22Rv1 (cell line): ENCODE results near the gene VIPR2.
"Not testable (repeated sequence)": the region's sequence is repeated elsewhere in the genome, so short reads cannot be mapped to it uniquely, and the experiment has no call there.

ENCODE experiments used
- H3K27ac ChIP-seq: fragments of 450-650 bp; 2 replicates; pipeline ENCODE4 v1.5.1; 2017
- ZFX ChIP-seq: fragments of 450-650 bp; IDR thresholded peaks from 2 replicates; pipeline ENCODE4 v1.6.1; 2017; ENCODE audit warnings: antibody characterized with exemption, borderline replicate concordance
- TF ChIP-seq, protein P1 (sequence below): fragments of 450-650 bp; IDR thresholded peaks from 2 replicates; pipeline ENCODE4 v1.5.1; 2017; ENCODE audit warnings: mild to moderate bottlenecking

The VIPR2 gene

DNA sequence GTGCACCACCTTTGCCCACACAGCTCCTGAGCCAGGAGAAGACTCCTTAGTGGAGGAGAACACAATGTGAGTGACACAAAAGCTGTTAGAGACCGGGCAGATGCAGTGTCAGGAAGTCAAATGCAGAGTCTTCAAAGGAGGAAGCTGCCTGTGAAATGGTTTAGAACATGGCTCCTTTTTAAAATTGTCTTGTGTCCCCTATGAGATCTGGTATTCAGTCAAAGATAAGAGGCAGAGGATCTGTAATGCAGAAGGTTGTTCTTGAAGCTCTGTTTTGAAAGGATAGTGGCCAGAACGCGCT is 133.0 kb downstream of the VIPR2 start:
- no peak overlapping the region for H3K27ac ChIP-seq
- TF ChIP-seq, protein P1, sequence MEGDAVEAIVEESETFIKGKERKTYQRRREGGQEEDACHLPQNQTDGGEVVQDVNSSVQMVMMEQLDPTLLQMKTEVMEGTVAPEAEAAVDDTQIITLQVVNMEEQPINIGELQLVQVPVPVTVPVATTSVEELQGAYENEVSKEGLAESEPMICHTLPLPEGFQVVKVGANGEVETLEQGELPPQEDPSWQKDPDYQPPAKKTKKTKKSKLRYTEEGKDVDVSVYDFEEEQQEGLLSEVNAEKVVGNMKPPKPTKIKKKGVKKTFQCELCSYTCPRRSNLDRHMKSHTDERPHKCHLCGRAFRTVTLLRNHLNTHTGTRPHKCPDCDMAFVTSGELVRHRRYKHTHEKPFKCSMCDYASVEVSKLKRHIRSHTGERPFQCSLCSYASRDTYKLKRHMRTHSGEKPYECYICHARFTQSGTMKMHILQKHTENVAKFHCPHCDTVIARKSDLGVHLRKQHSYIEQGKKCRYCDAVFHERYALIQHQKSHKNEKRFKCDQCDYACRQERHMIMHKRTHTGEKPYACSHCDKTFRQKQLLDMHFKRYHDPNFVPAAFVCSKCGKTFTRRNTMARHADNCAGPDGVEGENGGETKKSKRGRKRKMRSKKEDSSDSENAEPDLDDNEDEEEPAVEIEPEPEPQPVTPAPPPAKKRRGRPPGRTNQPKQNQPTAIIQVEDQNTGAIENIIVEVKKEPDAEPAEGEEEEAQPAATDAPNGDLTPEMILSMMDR, result no peak
- TF ChIP-seq ZFX, result no peak

DNA sequence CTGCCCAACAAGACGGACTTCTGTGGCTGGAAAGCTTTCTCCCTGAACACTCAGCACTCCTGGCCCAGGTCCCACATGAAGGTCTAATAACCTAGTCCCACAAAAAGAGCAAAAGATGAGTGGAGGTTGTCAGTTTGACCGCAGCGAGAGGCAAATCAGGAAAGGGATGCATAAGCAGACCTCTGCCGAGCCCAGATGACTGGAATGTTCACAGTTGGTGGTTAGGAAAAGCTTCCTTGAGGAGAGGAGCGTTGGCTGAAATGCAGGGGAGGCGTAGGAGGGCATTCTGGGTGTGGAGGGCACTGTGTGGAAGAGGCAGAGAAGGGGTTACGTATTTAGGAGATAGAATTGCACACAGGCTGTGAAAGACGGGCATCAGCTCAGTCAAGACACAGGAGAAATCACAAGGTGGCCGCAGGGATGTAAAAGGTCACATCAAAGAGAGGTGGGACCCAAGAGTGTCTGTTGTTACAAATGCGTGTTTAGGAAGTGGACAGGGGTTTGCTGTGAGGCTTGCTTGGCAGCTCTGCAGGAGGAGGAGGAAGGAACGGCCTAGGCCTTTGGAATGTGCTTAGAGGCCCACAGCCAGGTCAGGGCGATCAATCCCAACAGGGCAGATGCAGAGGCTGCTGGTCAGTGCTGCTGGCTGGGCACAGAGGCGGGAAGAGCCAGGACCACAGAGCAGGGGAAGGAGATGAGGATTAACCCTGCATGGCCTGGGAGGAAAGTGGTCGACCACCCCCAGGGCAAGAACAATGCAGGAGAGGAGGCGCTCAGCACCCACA is 133.5 kb downstream of the VIPR2 start:
- no peak for TF ChIP-seq ZFX
- no peak overlapping the region for H3K27ac ChIP-seq

DNA sequence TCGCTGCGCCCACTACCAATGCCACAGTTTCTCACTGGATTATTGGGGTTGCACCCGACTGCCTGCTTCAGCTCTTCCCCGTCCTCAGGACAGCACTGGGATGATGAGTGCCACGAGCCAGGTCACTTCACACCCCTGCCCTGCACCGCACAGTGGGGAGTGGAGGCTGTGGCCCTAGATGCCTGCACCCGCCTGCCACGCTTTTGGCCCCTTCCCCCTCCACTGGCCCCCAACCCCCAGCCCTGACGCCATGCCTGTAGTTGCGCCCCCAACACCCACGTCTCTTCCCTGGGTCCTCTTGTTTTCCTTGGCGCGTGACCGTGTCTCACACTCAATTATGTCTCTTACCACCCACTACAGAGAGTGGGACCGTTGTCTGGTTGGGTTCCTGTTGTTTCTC is 134.3 kb downstream of the VIPR2 start:
- no peak overlapping the region for H3K27ac ChIP-seq

DNA sequence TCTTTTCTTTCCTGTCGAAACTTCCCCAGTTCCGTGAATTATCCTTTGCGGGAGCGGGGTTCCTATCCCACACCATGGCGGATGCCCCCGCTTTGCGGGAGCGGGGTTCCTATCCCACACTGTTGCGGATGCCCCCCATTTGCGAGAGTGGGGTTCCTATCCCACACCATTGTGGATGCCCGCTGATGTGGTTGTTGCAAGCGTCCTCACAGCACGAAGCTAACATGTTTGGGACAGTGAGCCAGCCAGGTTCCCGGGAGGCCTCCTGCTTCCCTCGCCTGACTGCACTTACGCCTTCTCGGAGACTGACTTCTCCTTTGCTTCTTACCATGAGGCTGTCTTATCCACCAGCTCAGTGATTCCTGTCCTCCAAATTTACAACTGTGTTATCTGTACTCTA is 134.7 kb downstream of the VIPR2 start:
- TF ChIP-seq, protein P1, result no peak
- no peak for TF ChIP-seq ZFX
- no peak overlapping the region for H3K27ac ChIP-seq

More for the DNA sequence above, 134.3 kb downstream of the VIPR2 start:
- TF ChIP-seq, protein P1, result no peak
- no peak for TF ChIP-seq ZFX

DNA sequence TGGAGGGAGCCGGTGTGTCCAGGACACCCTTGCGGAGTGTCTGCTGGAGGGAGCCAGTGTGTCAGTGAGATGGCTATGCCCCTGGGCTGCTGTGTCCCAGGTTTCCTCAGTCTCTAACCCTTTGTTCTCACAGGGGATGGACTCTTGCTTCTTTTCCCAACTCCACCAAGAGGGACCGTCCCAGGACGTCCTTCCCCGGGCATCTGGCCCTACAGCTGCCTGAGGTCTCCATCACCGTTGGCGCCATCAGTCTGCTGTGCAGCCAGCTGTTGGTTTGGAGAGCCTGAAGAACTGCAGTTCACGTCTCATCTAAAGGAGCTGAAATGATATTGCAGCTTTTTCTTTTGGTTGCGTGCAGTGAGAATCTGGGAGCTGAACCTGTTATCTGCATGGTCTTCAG is 136.2 kb downstream of the VIPR2 start:
- H3K27ac ChIP-seq, result no peak overlapping the region
- no peak for TF ChIP-seq ZFX
- TF ChIP-seq, protein P1, result no peak

DNA sequence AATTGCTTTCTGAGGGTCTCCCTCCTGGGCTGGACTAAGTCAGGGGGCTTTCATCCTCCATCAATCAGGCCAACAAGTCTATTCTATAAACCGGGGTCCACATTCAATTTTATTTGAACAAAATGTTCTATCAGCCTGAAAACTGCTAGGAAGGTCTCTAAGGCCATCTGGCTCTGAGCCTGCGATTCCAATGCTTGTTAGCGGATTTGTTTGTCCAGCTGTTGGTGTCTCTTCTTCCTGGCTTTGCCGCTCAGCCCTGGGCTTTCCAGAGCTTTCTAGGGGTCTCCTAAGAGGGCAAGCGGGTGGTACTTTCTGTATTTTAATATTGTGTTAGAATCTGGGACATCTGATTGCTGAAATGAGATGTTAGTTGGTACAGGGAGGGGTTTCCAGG is 136.7 kb downstream of the VIPR2 start:
- no peak overlapping the region for H3K27ac ChIP-seq
- TF ChIP-seq, protein P1, result no peak
- no peak for TF ChIP-seq ZFX

DNA sequence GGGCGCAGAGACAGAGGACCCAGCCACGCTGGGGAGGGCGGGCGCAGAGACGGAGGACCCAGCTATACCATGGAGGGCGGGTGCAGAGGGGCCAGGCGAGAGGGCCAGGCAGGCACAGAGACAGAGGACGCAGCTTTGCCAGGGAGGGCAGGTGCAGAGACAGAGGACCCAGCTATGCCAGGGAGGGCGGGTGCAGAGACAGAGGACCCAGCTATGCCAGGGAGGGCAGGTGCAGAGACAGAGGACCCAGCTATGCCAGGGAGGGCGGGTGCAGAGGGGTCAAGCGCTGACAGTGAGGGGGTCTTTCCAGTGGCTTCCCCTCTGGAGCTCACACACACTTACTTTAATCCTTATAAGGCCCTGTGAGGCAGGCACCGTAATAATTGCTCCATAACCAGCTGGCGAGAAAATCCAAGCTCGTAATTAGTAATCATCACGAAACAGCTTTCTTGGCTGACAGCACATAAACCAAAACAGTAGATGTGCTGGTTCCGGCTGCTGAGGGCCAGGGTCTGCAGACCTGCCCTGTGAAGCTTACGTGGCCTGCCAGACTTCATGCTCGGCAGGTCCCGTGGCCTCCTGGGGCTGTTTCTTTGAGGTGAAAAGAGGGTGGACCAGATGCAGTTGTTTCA is 137.2 kb downstream of the VIPR2 start:
- TF ChIP-seq ZFX, result no peak
- TF ChIP-seq, protein P1, result no peak
- no peak overlapping the region for H3K27ac ChIP-seq

DNA sequence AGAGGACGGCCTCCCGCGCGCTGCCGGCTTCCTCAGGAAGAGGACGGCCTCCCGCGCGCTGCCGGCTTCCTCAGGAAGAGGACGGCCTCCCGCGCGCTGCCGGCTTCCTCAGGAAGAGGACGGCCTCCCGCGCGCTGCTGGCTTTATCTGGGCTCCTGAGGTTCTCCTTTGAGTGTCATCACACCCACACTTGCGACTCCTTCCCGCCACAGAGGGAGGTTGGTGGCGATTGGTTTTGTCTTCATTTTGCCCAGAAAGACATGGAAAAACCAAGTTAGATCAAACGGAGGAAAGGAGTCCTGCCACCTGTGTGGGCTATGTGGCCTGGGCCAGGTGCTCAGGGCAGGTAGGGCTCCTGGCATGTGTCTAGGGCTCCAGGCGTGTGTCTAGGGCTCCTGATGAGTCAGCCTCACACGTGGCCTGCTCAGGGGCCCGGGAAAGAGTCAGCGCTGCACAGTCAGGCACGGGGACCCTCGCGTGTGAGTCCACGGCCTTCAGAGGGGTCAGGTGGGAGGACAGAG is 138.0 kb downstream of the VIPR2 start:
- no peak overlapping the region for H3K27ac ChIP-seq
- TF ChIP-seq ZFX, result no peak
- TF ChIP-seq, protein P1, result no peak

DNA sequence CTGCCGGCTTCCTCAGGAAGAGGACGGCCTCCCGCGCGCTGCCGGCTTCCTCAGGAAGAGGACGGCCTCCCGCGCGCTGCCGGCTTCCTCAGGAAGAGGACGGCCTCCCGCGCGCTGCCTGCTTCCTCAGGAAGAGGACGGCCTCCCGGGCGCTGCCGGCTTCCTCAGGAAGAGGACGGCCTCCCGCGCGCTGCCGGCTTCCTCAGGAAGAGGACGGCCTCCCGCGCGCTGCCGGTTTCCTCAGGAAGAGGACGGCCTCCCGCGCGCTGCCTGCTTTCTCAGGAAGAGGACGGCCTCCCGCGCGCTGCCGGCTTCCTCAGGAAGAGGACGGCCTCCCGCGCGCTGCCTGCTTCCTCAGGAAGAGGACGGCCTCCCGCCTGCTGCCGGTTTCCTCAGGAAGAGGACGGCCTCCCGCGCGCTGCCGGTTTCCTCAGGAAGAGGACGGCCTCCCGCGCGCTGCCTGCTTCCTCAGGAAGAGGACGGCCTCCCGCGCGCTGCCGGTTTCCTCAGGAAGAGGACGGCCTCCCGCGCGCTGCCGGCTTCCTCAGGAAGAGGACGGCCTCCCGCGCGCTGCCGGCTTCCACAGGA is 138.6 kb downstream of the VIPR2 start:
- not testable (repeated sequence) for H3K27ac ChIP-seq
